ENCODE results near the gene IL26.

The IL26 gene

GRCh38 chr12:68189821-68190242 lies 35.8 kb downstream of the IL26 start:
- no peaks in the 10 kb centered on the region for H3K79me2 ChIP-seq (ENCODE audit: insufficient read depth, low read length)
- no peaks in the 10 kb centered on the region for H3K9me3 ChIP-seq (ENCODE audit: insufficient read depth, low read length)
- H4K20me1 ChIP-seq (ENCODE audit: low read depth, low read length) = no peaks in the 10 kb centered on the region
- H3K4me3 ChIP-seq (ENCODE audit: insufficient read depth, low read length, poor library complexity, severe bottlenecking) = no peak overlapping the region
- H3K4me2 ChIP-seq (ENCODE audit: low read depth, low read length, poor library complexity, severe bottlenecking) = no peak overlapping the region
- no peaks in the 10 kb centered on the region for H3K27me3 ChIP-seq (ENCODE audit: low read length)
- no peak overlapping the region for H3K27ac ChIP-seq (ENCODE audit: low read depth, low read length)
- H3F3A ChIP-seq (ENCODE audit: insufficient read depth) = no peaks in the 10 kb centered on the region
- TF ChIP-seq EZH2phosphoT487 (conservative IDR thresholded peaks at IDR 0.05; ENCODE audit: low read length) = no peak
- no peak for TF ChIP-seq CTCF (IDR thresholded peaks at IDR 0.05; ENCODE audit: insufficient read depth, low read length, poor library complexity, severe bottlenecking)
- H3K9me2 ChIP-seq (replicated peaks; ENCODE audit: insufficient read depth, low read length) = no peaks in the 10 kb centered on the region
- H2AFZ ChIP-seq (ENCODE audit: low read depth, low read length, severe bottlenecking) = no peak overlapping the region
- H3K36me3 ChIP-seq (ENCODE audit: low read length) = no peaks in the 10 kb centered on the region
- H3K9ac ChIP-seq (ENCODE audit: low read length) = no peak overlapping the region

GRCh38 chr12:68185598-68185997 lies 40.0 kb downstream of the IL26 start:
- Histone ChIP-seq H3K27me3 (ENCODE audit: low read length) (no peaks in the 10 kb centered on the region), H3F3A (ENCODE audit: insufficient read depth) (no peaks in the 10 kb centered on the region), H3K36me3 (ENCODE audit: low read length) (no peaks in the 10 kb centered on the region), H3K4me3 (ENCODE audit: insufficient read depth, low read length, poor library complexity, severe bottlenecking) (no peak overlapping the region), H3K79me2 (ENCODE audit: insufficient read depth, low read length) (no peaks in the 10 kb centered on the region), H2AFZ (ENCODE audit: low read depth, low read length, severe bottlenecking) (no peak overlapping the region), H4K20me1 (ENCODE audit: low read depth, low read length) (no peaks in the 10 kb centered on the region), H3K9me3 (ENCODE audit: insufficient read depth, low read length) (no peaks in the 10 kb centered on the region), H3K9ac (ENCODE audit: low read length) (no peak overlapping the region), H3K9me2 (replicated peaks; ENCODE audit: insufficient read depth, low read length) (no peaks in the 10 kb centered on the region), H3K4me2 (ENCODE audit: low read depth, low read length, poor library complexity, severe bottlenecking) (no peak overlapping the region), H3K27ac (ENCODE audit: low read depth, low read length) (no peak overlapping the region)
- TF ChIP-seq EZH2phosphoT487 (conservative IDR thresholded peaks at IDR 0.05; ENCODE audit: low read length) = no peak
- TF ChIP-seq CTCF (IDR thresholded peaks at IDR 0.05; ENCODE audit: insufficient read depth, low read length, poor library complexity, severe bottlenecking) = no peak

GRCh38 chr12:68180792-68181744 lies 44.5 kb downstream of the IL26 start:
- Histone ChIP-seq H3K27me3 (ENCODE audit: low read length) (no peaks in the 10 kb centered on the region), H3K9me3 (ENCODE audit: insufficient read depth, low read length) (no peaks in the 10 kb centered on the region), H3K9me2 (replicated peaks; ENCODE audit: insufficient read depth, low read length) (no peaks in the 10 kb centered on the region), H3K4me3 (ENCODE audit: insufficient read depth, low read length, poor library complexity, severe bottlenecking) (no peak overlapping the region), H3K4me2 (ENCODE audit: low read depth, low read length, poor library complexity, severe bottlenecking) (no peak overlapping the region), H3F3A (ENCODE audit: insufficient read depth) (no peaks in the 10 kb centered on the region), H3K36me3 (ENCODE audit: low read length) (no peaks in the 10 kb centered on the region), H2AFZ (ENCODE audit: low read depth, low read length, severe bottlenecking) (no peak overlapping the region), H4K20me1 (ENCODE audit: low read depth, low read length) (no peaks in the 10 kb centered on the region), H3K27ac (ENCODE audit: low read depth, low read length) (no peak overlapping the region), H3K9ac (ENCODE audit: low read length) (no peak overlapping the region), H3K79me2 (ENCODE audit: insufficient read depth, low read length) (no peaks in the 10 kb centered on the region)
- no peak for TF ChIP-seq EZH2phosphoT487 (conservative IDR thresholded peaks at IDR 0.05; ENCODE audit: low read length)
- TF ChIP-seq CTCF (IDR thresholded peaks at IDR 0.05; ENCODE audit: insufficient read depth, low read length, poor library complexity, severe bottlenecking) = no peak
